Keratinocyte (primary cell): ENCODE measurements around the gene CMIP. TPM values are rescaled to one million over a fixed set of nuclear protein-coding genes. Genes with fewer than 3 reads are reported as not detected.
"Not testable (repeated sequence)": the region's sequence is repeated elsewhere in the genome, so short reads cannot be mapped to it uniquely, and the experiment has no call there.

ENCODE experiments used
- DNase-seq: peaks from one replicate; pipeline ENCODE4 v3.0.0-alpha.2; 2011; ENCODE audit warnings: low read depth, missing footprints, low spot score
- FAIRE-seq: peaks from 2 replicates; lab custom pipeline; 2011; peaks lifted over from hg19 to GRCh38; lab: Jason Lieb, UNC
- H2AFZ ChIP-seq: 2 replicates; pipeline ENCODE4 v1.6.0; 2012; ENCODE audit warnings: low read length, control low read depth, inconsistent platforms; ENCODE audit not compliant: control insufficient read depth
- H3K27ac ChIP-seq: 2 replicates; pipeline ENCODE4 v1.5.1; 2011; ENCODE audit warnings: low read length; ENCODE audit not compliant: control insufficient read depth, insufficient read depth
- H3K27me3 ChIP-seq: 3 replicates; pipeline ENCODE4 v1.6.0; 2011; ENCODE audit warnings: low read length; ENCODE audit not compliant: control insufficient read depth, insufficient read depth; ENCODE audit errors: extremely low read depth
- H3K36me3 ChIP-seq, 2 experiments: 2 replicates in 1 of 2; 3 replicates in 1 of 2; pipeline ENCODE4 v1.5.1; 2011; ENCODE audit warnings: low read length in 2 of 2, mild to moderate bottlenecking in 1 of 2; ENCODE audit not compliant: control insufficient read depth in 2 of 2, insufficient read depth in 2 of 2; ENCODE audit errors: extremely low read depth in 1 of 2
- H3K4me1 ChIP-seq: 3 replicates; pipeline ENCODE4 v1.5.1; 2011; ENCODE audit warnings: low read length; ENCODE audit not compliant: control insufficient read depth, insufficient read depth; ENCODE audit errors: extremely low read depth
- H3K4me2 ChIP-seq: 3 replicates; pipeline ENCODE4 v1.6.0; 2011; ENCODE audit warnings: low read depth, low read length; ENCODE audit not compliant: control insufficient read depth, insufficient read depth; ENCODE audit errors: extremely low read depth
- H3K4me3 ChIP-seq, 3 experiments: fragments of 200-600 bp in 1 of 3; sonication (generic) in 1 of 3; 2 replicates in 2 of 3; 3 replicates in 1 of 3; pipeline ENCODE4 v1.5.1; 2011 to 2016; ENCODE audit warnings: low read length in 3 of 3, mild to moderate bottlenecking in 3 of 3, control low read depth in 2 of 3, inconsistent platforms in 1 of 3, low read depth in 1 of 3, mixed read lengths in 1 of 3, mixed run types in 1 of 3, moderate library complexity in 1 of 3; ENCODE audit not compliant: control insufficient read depth in 2 of 3, insufficient read depth in 2 of 3; ENCODE audit errors: extremely low read depth in 1 of 3
- H3K79me2 ChIP-seq: 2 replicates; pipeline ENCODE4 v1.6.0; 2012; ENCODE audit warnings: low read length; ENCODE audit not compliant: control insufficient read depth, insufficient read depth
- H3K9ac ChIP-seq: 3 replicates; pipeline ENCODE4 v1.6.0; 2011; ENCODE audit warnings: low read length; ENCODE audit not compliant: control insufficient read depth, insufficient read depth; ENCODE audit errors: extremely low read depth
- H3K9me1 ChIP-seq: 3 replicates; pipeline ENCODE4 v1.6.0; 2011; ENCODE audit warnings: low read length; ENCODE audit not compliant: control insufficient read depth, insufficient read depth; ENCODE audit errors: extremely low read depth
- H3K9me3 ChIP-seq: 2 replicates; pipeline ENCODE4 v1.5.1; 2012; ENCODE audit warnings: low read depth, low read length; ENCODE audit not compliant: control insufficient read depth
- H4K20me1 ChIP-seq: 3 replicates; pipeline ENCODE4 v1.6.0; 2011; ENCODE audit warnings: low read length; ENCODE audit not compliant: control insufficient read depth, insufficient read depth; ENCODE audit errors: extremely low read depth
- CTCF ChIP-seq, 3 experiments: IDR thresholded peaks in 1 of 3; conservative IDR thresholded peaks in 1 of 3; optimal IDR thresholded peaks in 1 of 3; 2 replicates in 2 of 3; 3 replicates in 1 of 3; pipeline versions ENCODE3 to v1.5.1; 2011; ENCODE audit warnings: low read length in 3 of 3, mild to moderate bottlenecking in 3 of 3, moderate library complexity in 2 of 3, control low read depth in 1 of 3, inconsistent platforms in 1 of 3; ENCODE audit not compliant: insufficient read depth in 2 of 3; ENCODE audit errors: extremely low read depth in 1 of 3
- EZH2 ChIP-seq: IDR thresholded peaks from one replicate; pipeline ENCODE4 v1.6.1; 2012; ENCODE audit warnings: inconsistent platforms, mild to moderate bottlenecking, low read length, moderate library complexity
- dilution Hi-C: fragments of 300-500 bp; cut with MboI; formaldehyde crosslinking; loops from one replicate; pipeline ENCODE4 v1.7.0; 2020; ENCODE audit warnings: low sequenced_read_pairs; ENCODE audit not compliant: extremely low pct_ligation_motif_present
- polyA plus RNA-seq, 5 experiments: library from polyadenylated mRNA; depleted of rRNA in 3 of 5; stranded (reverse) in 3 of 5; stranded (forward) in 1 of 5; unstranded in 1 of 5; fragments of >200 nt; gene quantifications; 1 replicate in 1 of 5; 2 replicates in 3 of 5; 3 replicates in 1 of 5; pipeline versions ENCODE4 v1.2.1 to v1.2.3, GENCODE V29; 2011 to 2012; ENCODE audit warnings: missing spikeins in 2 of 5, low read depth in 1 of 5, low replicate concordance in 1 of 5

CMIP gene
- polyA plus RNA-seq, 1 donor (not counting 4 experiments of a cell fraction or from before 2014, with no cell fraction given) = 5.0 TPM

GRCh38 chr16:81688182-81688581 is 243.6 kb downstream of the CMIP start:
- H4K20me1 ChIP-seq = peaks cover 7% of the 10 kb centered on the region
- no peak overlapping the region for H2AFZ ChIP-seq
- no peaks in the 10 kb centered on the region for H3K4me1 ChIP-seq
- H3K9ac ChIP-seq = no peak overlapping the region
- dilution Hi-C loops = no loop called here
- peaks cover 26% of the 10 kb centered on the region in 2 experiments for H3K36me3 ChIP-seq
- no peaks in the 10 kb centered on the region for H3K9me3 ChIP-seq
- no peak overlapping the region for H3K27ac ChIP-seq
- peaks cover 11% of the 10 kb centered on the region for H3K79me2 ChIP-seq
- no peaks in the 10 kb centered on the region for H3K9me1 ChIP-seq
- DNase-seq (no peak), FAIRE-seq (no peak)
- H3K4me2 ChIP-seq = no peak overlapping the region
- H3K4me3 ChIP-seq = no peak overlapping the region
- no peaks in the 10 kb centered on the region for H3K27me3 ChIP-seq
- no peak for TF ChIP-seq CTCF (optimal IDR thresholded peaks at IDR 0.05 in 1 of 3, IDR thresholded peaks at IDR 0.05 in 1 of 3, conservative IDR thresholded peaks at IDR 0.05 in 1 of 3; ENCODE audit: extremely low read depth in 1 of 3, insufficient read depth in 2 of 3, low read length in 3 of 3)

GRCh38 chr16:81688839-81689238 is 244.2 kb downstream of the CMIP start:
- H3K4me3 ChIP-seq, FAIRE-seq, H3K9ac ChIP-seq, H3K9me1 ChIP-seq, DNase-seq, H3K27me3 ChIP-seq, H2AFZ ChIP-seq, H3K4me2 ChIP-seq, H3K4me1 ChIP-seq, H4K20me1 ChIP-seq, dilution Hi-C loops, H3K27ac ChIP-seq, H3K9me3 ChIP-seq: not testable (repeated sequence)
- peaks cover 27 to 31% of the 10 kb centered on the region in 2 experiments for H3K36me3 ChIP-seq
- H3K79me2 ChIP-seq = peaks cover 11% of the 10 kb centered on the region

- Histone ChIP-seq H3K27me3 (no peaks in the 10 kb centered on the region), H3K9me3 (no peaks in the 10 kb centered on the region), H3K27ac (no peak overlapping the region), H3K9ac (no peak overlapping the region), H3K4me2 (no peak overlapping the region), H4K20me1 (peaks cover 2% of the 10 kb centered on the region), H3K79me2 (peaks cover 7% of the 10 kb centered on the region), H3K4me3 (no peak overlapping the region), H2AFZ (no peak overlapping the region), H3K4me1 (peaks cover 34% of the 10 kb centered on the region), H3K36me3 (peaks cover 30 to 41% of the 10 kb centered on the region in 2 experiments), H3K9me1 (peaks cover 4% of the 10 kb centered on the region)
- DNase-seq (no peak), FAIRE-seq (no peak)
- TF ChIP-seq CTCF (optimal IDR thresholded peaks at IDR 0.05 in 1 of 3, IDR thresholded peaks at IDR 0.05 in 1 of 3, conservative IDR thresholded peaks at IDR 0.05 in 1 of 3; ENCODE audit: extremely low read depth in 1 of 3, insufficient read depth in 2 of 3, low read length in 3 of 3) (no peak), EZH2 (no peak)
- dilution Hi-C loops = no loop called here
Measured at GRCh38 chr16:81692021-81692420, 247.4 kb downstream of the CMIP start.
